ENCODE data around the gene ETNK2. TPM values are rescaled to one million over a fixed set of nuclear protein-coding genes. Genes with fewer than 3 reads are reported as not detected.

Gene ETNK2
- total and polyA plus RNA-seq, 2 of the 4 experiments (the other 2 are of a cell fraction), result 18.9 to 26.0 TPM

DNA sequence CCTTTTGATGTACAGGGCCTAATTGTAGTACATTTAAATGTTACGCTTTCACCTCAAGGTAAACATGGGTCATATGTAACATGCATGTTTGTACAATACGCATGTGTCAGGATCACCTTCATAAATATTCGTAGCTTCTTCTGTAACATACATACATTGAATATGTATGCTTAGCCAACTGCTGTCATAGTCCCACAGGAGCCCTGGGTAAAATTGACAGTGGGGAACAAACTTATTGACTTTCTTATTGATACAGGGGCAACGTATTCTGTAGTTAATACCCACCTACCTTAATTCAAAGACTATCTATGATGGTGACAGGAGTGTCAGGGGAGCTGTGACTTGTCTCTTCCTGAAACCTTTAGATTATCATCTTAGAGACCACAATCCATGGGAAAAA, 18.0 kb upstream of the ETNK2 start:
- Histone ChIP-seq H3K23ac (ENCODE audit: low read depth, low read length) (no peak overlapping the region), H4K91ac (ENCODE audit: insufficient read depth, low read depth, low read length) (no peak overlapping the region), H3K4me1 (ENCODE audit: control insufficient read depth, insufficient read depth, low read length) (peaks cover 4% of the 10 kb centered on the region; the same call in 1 of the 2 replicates), H3K4ac (ENCODE audit: low read depth, low read length) (no peak overlapping the region; the same call in 1 of the 2 replicates), H3K9ac (ENCODE audit: low read depth, low read length) (no peak overlapping the region), H2BK20ac (ENCODE audit: low read depth, low read length) (peak overlapping the region; percentile 73; the same call in 1 of the 2 replicates), H3K79me1 (ENCODE audit: low read depth in 1 of 2, low read length in 2 of 2) (0 out of 4 replicates have a peak, but pooled peaks cover 0 to 3% of the 10 kb centered on the region in 2 experiments), H4K20me1 (ENCODE audit: insufficient read depth, low read length) (no peaks in the 10 kb centered on the region), H3K4me2 (ENCODE audit: low read depth, low read length) (no peak overlapping the region), H3K9me1 (ENCODE audit: insufficient read depth, low read length) (peaks cover 7% of the 10 kb centered on the region), H2BK5ac (ENCODE audit: low read depth, low read length, poor library complexity, severe bottlenecking) (no peak overlapping the region), H2AK9ac (replicated peaks; ENCODE audit: low read depth, low read length, poor library complexity) (no peak overlapping the region), H3K9me3 (ENCODE audit: control insufficient read depth, insufficient read depth, low read length) (no peaks in the 10 kb centered on the region; the same call in 1 of the 2 replicates), H2BK120ac (ENCODE audit: low read depth, low read length) (peak overlapping the region; percentile 87; the same call in 1 of the 2 replicates), H2AFZ (replicated peaks; ENCODE audit: low read length, poor library complexity) (no peak overlapping the region), H4K8ac (ENCODE audit: low read depth in 2 of 2, low read length in 2 of 2) (no peak overlapping the region; a peak in 1 of 4 replicates), H3K56ac (ENCODE audit: extremely low read depth, insufficient read depth, low read length) (no peak overlapping the region), H2AK5ac (ENCODE audit: low read depth, low read length) (peak overlapping the region; percentile 62; the same call in 1 of the 2 replicates), H3K27me3 (ENCODE audit: control insufficient read depth, insufficient read depth, low read length) (no peaks in the 10 kb centered on the region), H3K18ac (ENCODE audit: low read depth, low read length) (no peak overlapping the region; the same call in 1 of the 2 replicates), H3K36me3 (ENCODE audit: control insufficient read depth, insufficient read depth, low read length) (no peaks in the 10 kb centered on the region), H4K5ac (ENCODE audit: low read depth, low read length) (no peak overlapping the region), H3K14ac (replicated peaks; ENCODE audit: low read depth, low read length) (no peak overlapping the region; the same call in 1 of the 2 replicates), H3K4me3 (ENCODE audit: insufficient read depth, low read depth, low read length) (no peak overlapping the region), H2BK15ac (ENCODE audit: low read depth, low read length) (peak overlapping the region; percentile 58; the same call in 2 of the 3 replicates), H3K27ac (ENCODE audit: insufficient read depth, low read length) (no peak overlapping the region)
- dilution Hi-C loops (cut with HindIII; ENCODE audit: low sequenced_read_pairs, unreplicated experiment) (loop anchor here (25.0 kb wide), 1 partner anchor 217 kb away; no protein-coding TSS in a partner anchor), in situ Hi-C loops (cut with MboI; ENCODE audit: low sequenced_read_pairs) (loop anchor here (5.0 kb wide), 1 partner anchor 37 kb away; no protein-coding TSS in a partner anchor), intact Hi-C loops (cut with micrococcal nuclease) (no loop called here)
- BruUV-seq (replicated peaks), result no TSS peak
- DNase-seq (no peak), ATAC-seq (ENCODE audit: low read depth) (no peak)
- no CpG with 5 or more reads among the region's 4 CpGs for WGBS, 2 experiments (ENCODE audit: extremely low coverage in 2 of 2, insufficient read length in 1 of 2)
- POLR2A ChIA-PET (ENCODE audit: unreplicated experiment), result interaction anchor here (0.6 kb wide), 1 partner anchor 20 kb away, joined by 5 read pairs; no protein-coding TSS in a partner anchor
- no peak for TF ChIP-seq RAD21 (IDR thresholded peaks at IDR 0.05; ENCODE audit: low read length)
- no peak for TF ChIP-seq MXI1 (IDR thresholded peaks at IDR 0.05; ENCODE audit: borderline replicate concordance, low read depth, low read length)
- no peak for TF ChIP-seq BHLHE40 (IDR thresholded peaks at IDR 0.05; ENCODE audit: low read depth, low read length)
- no peak for TF ChIP-seq POLR2A (IDR thresholded peaks at IDR 0.05; ENCODE audit: low read depth, low read length)
- CTCF ChIA-PET, result interaction anchor here (1.5 to 5.3 kb wide), 2 partner anchors 8 to 37 kb away, joined by 4 to 25 read pairs; no protein-coding TSS in a partner anchor
